OCI-LY3 (cell line): ENCODE measurements around the gene RFNG.
A peak's percentile ranks its signal among the peaks of the same experiment; 100 is the strongest.

Source experiments
- EZH2phosphoT487 ChIP-seq: fragments of 200-600 bp; shearing (Covaris generic); IDR thresholded peaks from 2 replicates; pipeline ENCODE4 v1.6.1; 2018; ENCODE audit warnings: antibody characterized with exemption, mixed run types, low read depth
- TF ChIP-seq, protein P1 (sequence below): fragments of 200-600, 300-600 bp; sonication (generic); IDR thresholded peaks from 2 replicates; pipeline ENCODE4 v1.5.1; 2014; ENCODE audit warnings: antibody characterized with exemption, low read length, low read depth

DNA sequence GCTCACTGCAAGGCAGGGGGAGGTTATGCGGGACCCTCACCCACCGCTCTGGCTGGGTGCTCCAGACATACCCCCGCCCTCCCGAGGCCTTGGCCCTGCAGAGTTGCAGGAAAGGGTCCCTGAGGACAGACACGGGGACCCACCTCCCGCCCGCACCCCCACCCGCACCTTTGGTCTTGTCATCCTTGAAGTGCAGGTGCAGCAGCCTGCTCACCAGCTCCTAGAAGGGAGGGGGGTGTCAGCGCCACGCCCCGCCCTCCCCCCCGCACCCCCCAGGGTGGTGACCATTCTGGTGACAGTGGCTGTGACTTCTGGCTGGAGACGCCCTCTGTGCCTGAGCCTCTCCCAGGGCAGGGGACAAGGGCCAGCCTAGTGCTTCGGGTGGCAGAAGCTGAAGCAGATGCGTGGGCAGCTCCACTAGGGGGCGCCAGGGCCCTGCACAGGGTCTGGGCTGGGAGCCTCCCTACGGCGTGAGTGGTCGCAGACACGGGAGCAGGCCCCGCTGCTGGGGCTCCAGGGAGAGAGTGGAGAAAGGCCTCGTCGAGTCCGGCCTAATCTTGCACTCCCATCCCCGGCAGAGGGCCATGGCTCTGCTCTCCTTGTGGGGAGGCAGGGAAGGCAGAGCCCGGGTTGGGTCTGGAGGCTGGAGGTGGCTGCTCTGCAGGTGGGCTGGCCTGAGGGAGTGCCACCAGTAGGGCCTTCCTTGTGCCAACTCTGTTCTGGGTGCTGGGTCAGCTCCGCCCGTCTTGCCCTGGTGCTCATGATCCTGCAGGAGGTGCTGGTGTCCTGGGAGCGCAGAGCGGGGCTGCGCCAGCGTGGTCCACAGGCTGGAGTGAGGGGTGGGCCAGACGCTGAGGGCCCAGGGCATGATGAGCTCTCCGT lies 31.7 kb downstream of the RFNG start:
- no peak for TF ChIP-seq EZH2phosphoT487
- TF ChIP-seq, protein P1, sequence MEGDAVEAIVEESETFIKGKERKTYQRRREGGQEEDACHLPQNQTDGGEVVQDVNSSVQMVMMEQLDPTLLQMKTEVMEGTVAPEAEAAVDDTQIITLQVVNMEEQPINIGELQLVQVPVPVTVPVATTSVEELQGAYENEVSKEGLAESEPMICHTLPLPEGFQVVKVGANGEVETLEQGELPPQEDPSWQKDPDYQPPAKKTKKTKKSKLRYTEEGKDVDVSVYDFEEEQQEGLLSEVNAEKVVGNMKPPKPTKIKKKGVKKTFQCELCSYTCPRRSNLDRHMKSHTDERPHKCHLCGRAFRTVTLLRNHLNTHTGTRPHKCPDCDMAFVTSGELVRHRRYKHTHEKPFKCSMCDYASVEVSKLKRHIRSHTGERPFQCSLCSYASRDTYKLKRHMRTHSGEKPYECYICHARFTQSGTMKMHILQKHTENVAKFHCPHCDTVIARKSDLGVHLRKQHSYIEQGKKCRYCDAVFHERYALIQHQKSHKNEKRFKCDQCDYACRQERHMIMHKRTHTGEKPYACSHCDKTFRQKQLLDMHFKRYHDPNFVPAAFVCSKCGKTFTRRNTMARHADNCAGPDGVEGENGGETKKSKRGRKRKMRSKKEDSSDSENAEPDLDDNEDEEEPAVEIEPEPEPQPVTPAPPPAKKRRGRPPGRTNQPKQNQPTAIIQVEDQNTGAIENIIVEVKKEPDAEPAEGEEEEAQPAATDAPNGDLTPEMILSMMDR = peak; percentile 80
